H1 (cell line): Measurements from ENCODE around the gene FARS2. TPM values are rescaled to one million over a fixed set of nuclear protein-coding genes. Genes with fewer than 3 reads are reported as not detected.

Source experiments
- ATF3 ChIP-seq: IDR thresholded peaks from 2 replicates; pipeline ENCODE4 v1.6.1; 2011; ENCODE audit warnings: low read depth, mild to moderate bottlenecking, low read length; ENCODE audit not compliant: insufficient read depth
- CTBP2 ChIP-seq: IDR thresholded peaks from 2 replicates; pipeline ENCODE4 v1.7.0; 2011; ENCODE audit warnings: borderline replicate concordance, mild to moderate bottlenecking, moderate library complexity, mixed read lengths, low read length; ENCODE audit not compliant: insufficient read depth, insufficient read length
- GTF2F1 ChIP-seq: IDR thresholded peaks from 2 replicates; pipeline ENCODE4 v1.6.1; 2012; ENCODE audit warnings: low read depth, low read length, improper control_type of control experiment, borderline replicate concordance
- HDAC6 ChIP-seq: IDR thresholded peaks from one replicate; pipeline ENCODE4 v1.7.1; 2012; ENCODE audit warnings: low read depth, mild to moderate bottlenecking, inconsistent platforms, low read length, moderate library complexity
- KDM5A ChIP-seq: fragments of 200-600 bp; IDR thresholded peaks from 2 replicates; pipeline ENCODE4 v1.7.1; 2012; ENCODE audit warnings: mild to moderate bottlenecking, low read length, inconsistent platforms, mixed read lengths
- MAFK ChIP-seq: IDR thresholded peaks from 2 replicates; pipeline ENCODE4 v1.6.1; 2012; ENCODE audit warnings: low read depth, mild to moderate bottlenecking, improper control_type of control experiment, low read length
- POU5F1 ChIP-seq: IDR thresholded peaks from 2 replicates; pipeline ENCODE4 v1.6.1; 2011; ENCODE audit warnings: low read depth, mild to moderate bottlenecking, low read length, moderate library complexity
- RAD21 ChIP-seq, 2 experiments: IDR thresholded peaks in 1 of 2; conservative IDR thresholded peaks in 1 of 2; 2 replicates each; pipeline ENCODE4 v1.6.1; 2011; ENCODE audit warnings: low read depth in 2 of 2, low read length in 2 of 2, improper control_type of control experiment in 1 of 2, inconsistent platforms in 1 of 2, mild to moderate bottlenecking in 1 of 2, moderate library complexity in 1 of 2
- SIRT6 ChIP-seq: IDR thresholded peaks from one replicate; pipeline ENCODE4 v1.7.1; 2012; ENCODE audit warnings: low read length, inconsistent platforms
- YY1 ChIP-seq: IDR thresholded peaks from 2 replicates; pipeline ENCODE4 v1.6.1; 2011; ENCODE audit warnings: low read depth, mild to moderate bottlenecking, low read length
- polyA plus RNA-seq, 7 experiments: library from polyadenylated mRNA; depleted of rRNA in 3 of 7; stranded (reverse) in 5 of 7; unstranded in 2 of 7; fragments of >200 nt in 5 of 7; fragments of 200-250 nt in 2 of 7; gene quantifications; 1 replicate in 5 of 7; 2 replicates in 1 of 7; 4 replicates in 1 of 7; pipeline versions ENCODE4 v1.2.1 to v1.2.3, GENCODE V29; 2011 to 2013; ENCODE audit warnings: missing spikeins in 2 of 7, mixed read lengths in 2 of 7
- total RNA-seq: library from RNA; stranded (reverse); fragmentation: NEBNext Ultra II Directional; extraction: Animal tissue kit (Norgen Biotek cat#: 25700); gene quantifications from 2 replicates; pipeline ENCODE4 v1.2.1, GENCODE V29; 2021
- TF ChIP-seq, protein P1 (sequence below): fragments of 300-600 bp; sonication (generic); IDR thresholded peaks from 2 replicates; pipeline ENCODE4 v1.7.1; 2012; ENCODE audit warnings: low read length, moderate library complexity, mild to moderate bottlenecking, inconsistent platforms; ENCODE audit not compliant: insufficient replicate concordance

The FARS2 gene
- total and polyA plus RNA-seq, 2 of the 8 experiments (the other 6 are each of a cell fraction or from before 2014, with no cell fraction given), result 11.7 to 14.4 TPM

DNA sequence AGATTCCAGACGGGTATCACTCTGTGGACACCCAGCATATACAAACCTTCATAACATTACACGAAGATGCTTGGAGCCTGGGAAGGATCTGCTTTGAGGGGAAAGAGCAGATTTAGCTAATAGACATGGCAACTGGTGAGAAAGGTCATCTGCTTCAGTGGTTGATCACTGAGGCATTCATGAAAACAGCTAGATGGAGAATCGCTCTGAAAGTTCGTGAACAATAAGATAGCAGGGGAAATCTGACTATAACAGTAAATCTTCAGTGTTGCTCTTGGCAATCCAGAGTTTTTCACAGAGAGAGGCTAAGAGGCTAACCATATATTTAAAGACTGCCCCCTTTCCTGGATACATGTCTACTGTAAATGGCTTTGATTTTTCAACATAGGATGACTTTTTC lies 245.3 kb downstream of the FARS2 start (continued):
- TF ChIP-seq, protein P1, sequence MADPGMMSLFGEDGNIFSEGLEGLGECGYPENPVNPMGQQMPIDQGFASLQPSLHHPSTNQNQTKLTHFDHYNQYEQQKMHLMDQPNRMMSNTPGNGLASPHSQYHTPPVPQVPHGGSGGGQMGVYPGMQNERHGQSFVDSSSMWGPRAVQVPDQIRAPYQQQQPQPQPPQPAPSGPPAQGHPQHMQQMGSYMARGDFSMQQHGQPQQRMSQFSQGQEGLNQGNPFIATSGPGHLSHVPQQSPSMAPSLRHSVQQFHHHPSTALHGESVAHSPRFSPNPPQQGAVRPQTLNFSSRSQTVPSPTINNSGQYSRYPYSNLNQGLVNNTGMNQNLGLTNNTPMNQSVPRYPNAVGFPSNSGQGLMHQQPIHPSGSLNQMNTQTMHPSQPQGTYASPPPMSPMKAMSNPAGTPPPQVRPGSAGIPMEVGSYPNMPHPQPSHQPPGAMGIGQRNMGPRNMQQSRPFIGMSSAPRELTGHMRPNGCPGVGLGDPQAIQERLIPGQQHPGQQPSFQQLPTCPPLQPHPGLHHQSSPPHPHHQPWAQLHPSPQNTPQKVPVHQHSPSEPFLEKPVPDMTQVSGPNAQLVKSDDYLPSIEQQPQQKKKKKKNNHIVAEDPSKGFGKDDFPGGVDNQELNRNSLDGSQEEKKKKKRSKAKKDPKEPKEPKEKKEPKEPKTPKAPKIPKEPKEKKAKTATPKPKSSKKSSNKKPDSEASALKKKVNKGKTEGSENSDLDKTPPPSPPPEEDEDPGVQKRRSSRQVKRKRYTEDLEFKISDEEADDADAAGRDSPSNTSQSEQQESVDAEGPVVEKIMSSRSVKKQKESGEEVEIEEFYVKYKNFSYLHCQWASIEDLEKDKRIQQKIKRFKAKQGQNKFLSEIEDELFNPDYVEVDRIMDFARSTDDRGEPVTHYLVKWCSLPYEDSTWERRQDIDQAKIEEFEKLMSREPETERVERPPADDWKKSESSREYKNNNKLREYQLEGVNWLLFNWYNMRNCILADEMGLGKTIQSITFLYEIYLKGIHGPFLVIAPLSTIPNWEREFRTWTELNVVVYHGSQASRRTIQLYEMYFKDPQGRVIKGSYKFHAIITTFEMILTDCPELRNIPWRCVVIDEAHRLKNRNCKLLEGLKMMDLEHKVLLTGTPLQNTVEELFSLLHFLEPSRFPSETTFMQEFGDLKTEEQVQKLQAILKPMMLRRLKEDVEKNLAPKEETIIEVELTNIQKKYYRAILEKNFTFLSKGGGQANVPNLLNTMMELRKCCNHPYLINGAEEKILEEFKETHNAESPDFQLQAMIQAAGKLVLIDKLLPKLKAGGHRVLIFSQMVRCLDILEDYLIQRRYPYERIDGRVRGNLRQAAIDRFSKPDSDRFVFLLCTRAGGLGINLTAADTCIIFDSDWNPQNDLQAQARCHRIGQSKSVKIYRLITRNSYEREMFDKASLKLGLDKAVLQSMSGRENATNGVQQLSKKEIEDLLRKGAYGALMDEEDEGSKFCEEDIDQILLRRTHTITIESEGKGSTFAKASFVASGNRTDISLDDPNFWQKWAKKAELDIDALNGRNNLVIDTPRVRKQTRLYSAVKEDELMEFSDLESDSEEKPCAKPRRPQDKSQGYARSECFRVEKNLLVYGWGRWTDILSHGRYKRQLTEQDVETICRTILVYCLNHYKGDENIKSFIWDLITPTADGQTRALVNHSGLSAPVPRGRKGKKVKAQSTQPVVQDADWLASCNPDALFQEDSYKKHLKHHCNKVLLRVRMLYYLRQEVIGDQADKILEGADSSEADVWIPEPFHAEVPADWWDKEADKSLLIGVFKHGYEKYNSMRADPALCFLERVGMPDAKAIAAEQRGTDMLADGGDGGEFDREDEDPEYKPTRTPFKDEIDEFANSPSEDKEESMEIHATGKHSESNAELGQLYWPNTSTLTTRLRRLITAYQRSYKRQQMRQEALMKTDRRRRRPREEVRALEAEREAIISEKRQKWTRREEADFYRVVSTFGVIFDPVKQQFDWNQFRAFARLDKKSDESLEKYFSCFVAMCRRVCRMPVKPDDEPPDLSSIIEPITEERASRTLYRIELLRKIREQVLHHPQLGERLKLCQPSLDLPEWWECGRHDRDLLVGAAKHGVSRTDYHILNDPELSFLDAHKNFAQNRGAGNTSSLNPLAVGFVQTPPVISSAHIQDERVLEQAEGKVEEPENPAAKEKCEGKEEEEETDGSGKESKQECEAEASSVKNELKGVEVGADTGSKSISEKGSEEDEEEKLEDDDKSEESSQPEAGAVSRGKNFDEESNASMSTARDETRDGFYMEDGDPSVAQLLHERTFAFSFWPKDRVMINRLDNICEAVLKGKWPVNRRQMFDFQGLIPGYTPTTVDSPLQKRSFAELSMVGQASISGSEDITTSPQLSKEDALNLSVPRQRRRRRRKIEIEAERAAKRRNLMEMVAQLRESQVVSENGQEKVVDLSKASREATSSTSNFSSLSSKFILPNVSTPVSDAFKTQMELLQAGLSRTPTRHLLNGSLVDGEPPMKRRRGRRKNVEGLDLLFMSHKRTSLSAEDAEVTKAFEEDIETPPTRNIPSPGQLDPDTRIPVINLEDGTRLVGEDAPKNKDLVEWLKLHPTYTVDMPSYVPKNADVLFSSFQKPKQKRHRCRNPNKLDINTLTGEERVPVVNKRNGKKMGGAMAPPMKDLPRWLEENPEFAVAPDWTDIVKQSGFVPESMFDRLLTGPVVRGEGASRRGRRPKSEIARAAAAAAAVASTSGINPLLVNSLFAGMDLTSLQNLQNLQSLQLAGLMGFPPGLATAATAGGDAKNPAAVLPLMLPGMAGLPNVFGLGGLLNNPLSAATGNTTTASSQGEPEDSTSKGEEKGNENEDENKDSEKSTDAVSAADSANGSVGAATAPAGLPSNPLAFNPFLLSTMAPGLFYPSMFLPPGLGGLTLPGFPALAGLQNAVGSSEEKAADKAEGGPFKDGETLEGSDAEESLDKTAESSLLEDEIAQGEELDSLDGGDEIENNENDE, result no peak
- no peak for TF ChIP-seq SIRT6
- TF ChIP-seq CTBP2, result no peak
- TF ChIP-seq MAFK, result no peak
- no peak for TF ChIP-seq RAD21 (IDR thresholded peaks at IDR 0.05 in 1 of 2, conservative IDR thresholded peaks at IDR 0.05 in 1 of 2; ENCODE audit: low read depth in 2 of 2, low read length in 2 of 2)
- no peak for TF ChIP-seq KDM5A
- no peak for TF ChIP-seq HDAC6
- TF ChIP-seq GTF2F1, result no peak
- no peak for TF ChIP-seq YY1
- no peak for TF ChIP-seq ATF3
- TF ChIP-seq POU5F1, result no peak
